HG03196 (cell line): ENCODE measurements around the gene FAF1.
"Not testable (repeated sequence)": the region's sequence is repeated elsewhere in the genome, so short reads cannot be mapped to it uniquely, and the experiment has no call there.

Source experiments
- ATAC-seq: cut with Tn5 transposase; IDR thresholded peaks from one replicate; pipeline ENCODE4 v1.9.1; 2021; ENCODE audit not compliant: unreplicated experiment

FAF1 gene

GRCh38 chr1:50959913-50960844, at the start of gene FAF1:
TSS of gene FAF1 (minus strand) at chr1:50960267. CDS start at chr1:50959811, 456 bp downstream.
- peak; percentile 89 for ATAC-seq

GRCh38 chr1:51009381-51009780, 49.3 kb upstream of the FAF1 start:
- no peak for ATAC-seq

GRCh38 chr1:51005549-51005948, 45.5 kb upstream of the FAF1 start:
- not testable (repeated sequence) for ATAC-seq

GRCh38 chr1:51002516-51002915, 42.4 kb upstream of the FAF1 start:
- ATAC-seq = no peak

- no peak for ATAC-seq
Measured at GRCh38 chr1:51000651-51001050, 40.6 kb upstream of the FAF1 start.

GRCh38 chr1:51000160-51000559, 40.1 kb upstream of the FAF1 start:
- ATAC-seq = no peak

- not testable (repeated sequence) for ATAC-seq
Measured at GRCh38 chr1:50999375-50999774, 39.3 kb upstream of the FAF1 start.

GRCh38 chr1:50996083-50996482, 36.0 kb upstream of the FAF1 start:
- no peak for ATAC-seq

- no peak for ATAC-seq
Measured at GRCh38 chr1:50995651-50996050, 35.6 kb upstream of the FAF1 start.

- ATAC-seq = no peak
Measured at GRCh38 chr1:50994997-50995396, 34.9 kb upstream of the FAF1 start.

GRCh38 chr1:50993645-50994044, 33.6 kb upstream of the FAF1 start:
- no peak for ATAC-seq

GRCh38 chr1:50992532-50993318, 32.7 kb upstream of the FAF1 start:
- ATAC-seq = no peak

GRCh38 chr1:50989694-50990093, 29.6 kb upstream of the FAF1 start:
- ATAC-seq = no peak

GRCh38 chr1:50986653-50987052, 26.6 kb upstream of the FAF1 start:
- no peak for ATAC-seq

GRCh38 chr1:50985094-50985493, 25.0 kb upstream of the FAF1 start:
- ATAC-seq = no peak

GRCh38 chr1:50983219-50983802, 23.2 kb upstream of the FAF1 start:
- ATAC-seq = no peak

GRCh38 chr1:50982611-50983010, 22.5 kb upstream of the FAF1 start:
- no peak for ATAC-seq

- ATAC-seq = no peak
Measured at GRCh38 chr1:50981741-50982140, 21.7 kb upstream of the FAF1 start.

GRCh38 chr1:50980505-50980904, 20.4 kb upstream of the FAF1 start:
- ATAC-seq = no peak

GRCh38 chr1:50979937-50980336, 19.9 kb upstream of the FAF1 start:
- no peak for ATAC-seq
